Neuronal stem cell (in vitro differentiated cells): ENCODE data around the gene PTPRO.

ENCODE experiments used
- DNase-seq: peaks from one replicate; pipeline ENCODE4 v3.0.0-alpha.2; 2013; ENCODE audit warnings: low spot score
- H2AFZ ChIP-seq: one replicate; pipeline ENCODE4 v1.6.1; 2013; ENCODE audit warnings: mild to moderate bottlenecking, low read length, inconsistent platforms
- H2AK5ac ChIP-seq: 2 replicates; pipeline ENCODE4 v1.6.1; 2013; ENCODE audit warnings: low read depth, mild to moderate bottlenecking, inconsistent platforms, low read length, moderate library complexity, mixed read lengths
- H2BK120ac ChIP-seq: 2 replicates; pipeline ENCODE4 v1.6.1; 2013; ENCODE audit warnings: low read depth, mild to moderate bottlenecking, inconsistent platforms, low read length, moderate library complexity, mixed read lengths
- H2BK12ac ChIP-seq: one replicate; pipeline ENCODE4 v1.6.1; 2013; ENCODE audit warnings: low read length, inconsistent platforms
- H2BK15ac ChIP-seq: 2 replicates; pipeline ENCODE4 v1.6.1; 2013; ENCODE audit warnings: mild to moderate bottlenecking, low read length, inconsistent platforms, mixed read lengths
- H2BK5ac ChIP-seq: one replicate; pipeline ENCODE4 v1.6.1; 2013; ENCODE audit warnings: inconsistent platforms, mild to moderate bottlenecking, low read length, moderate library complexity
- H3K14ac ChIP-seq: one replicate; pipeline ENCODE4 v1.6.1; 2013; ENCODE audit warnings: low read length, inconsistent platforms
- H3K18ac ChIP-seq: 2 replicates; pipeline ENCODE4 v1.6.1; 2013; ENCODE audit warnings: low read length, inconsistent platforms
- H3K23ac ChIP-seq: 2 replicates; pipeline ENCODE4 v1.6.1; 2013; ENCODE audit warnings: low read depth, mild to moderate bottlenecking, mixed read lengths, low read length, inconsistent platforms; ENCODE audit not compliant: poor library complexity
- H3K27ac ChIP-seq: replicated peaks from 3 replicates; pipeline ENCODE4 v1.5.1; 2013; ENCODE audit warnings: low read length, inconsistent platforms
- H3K27me3 ChIP-seq, 3 experiments: 2 replicates each; pipeline ENCODE4 v1.6.1; 2013; ENCODE audit warnings: low read length in 3 of 3, mild to moderate bottlenecking in 2 of 3, inconsistent platforms in 1 of 3, low read depth in 1 of 3, mixed read lengths in 1 of 3, moderate library complexity in 1 of 3; ENCODE audit not compliant: control insufficient read depth in 3 of 3, insufficient read depth in 3 of 3
- H3K36me3 ChIP-seq, 2 donors: replicated peaks in 1 of 2; 2 replicates each; pipeline ENCODE4 v1.6.1; 2013; ENCODE audit warnings: low read length in 2 of 2; ENCODE audit not compliant: control insufficient read depth in 2 of 2, insufficient read depth in 2 of 2
- H3K4ac ChIP-seq: 2 replicates; pipeline ENCODE4 v1.6.1; 2013; ENCODE audit warnings: inconsistent platforms, mild to moderate bottlenecking, low read length, moderate library complexity
- H3K4me1 ChIP-seq, 2 donors: 1 replicate in 1 of 2; 2 replicates in 1 of 2; pipeline ENCODE4 v1.6.1; 2013; ENCODE audit warnings: low read length in 2 of 2, low read depth in 1 of 2; ENCODE audit not compliant: control insufficient read depth in 2 of 2, insufficient read depth in 1 of 2
- H3K4me2 ChIP-seq: one replicate; pipeline ENCODE4 v1.6.1; 2013; ENCODE audit warnings: mild to moderate bottlenecking, low read length, inconsistent platforms; ENCODE audit not compliant: insufficient read depth, poor library complexity, severe bottlenecking
- H3K4me3 ChIP-seq, 2 donors: 2 replicates each; pipeline ENCODE4 v1.5.1; 2013; ENCODE audit warnings: low read length in 2 of 2, mild to moderate bottlenecking in 2 of 2, inconsistent platforms in 1 of 2, moderate library complexity in 1 of 2
- H3K79me1 ChIP-seq: one replicate; pipeline ENCODE4 v1.6.1; 2013; ENCODE audit warnings: low read depth, mild to moderate bottlenecking, inconsistent platforms, low read length, moderate library complexity
- H3K9ac ChIP-seq: one replicate; pipeline ENCODE4 v1.6.1; 2013; ENCODE audit warnings: mild to moderate bottlenecking, low read depth, low read length, inconsistent platforms; ENCODE audit not compliant: poor library complexity
- H3K9me3 ChIP-seq, 2 donors: replicated peaks in 1 of 2; 2 replicates each; pipeline versions ENCODE3 to v1.6.1; 2013; ENCODE audit warnings: low read length in 2 of 2, mild to moderate bottlenecking in 2 of 2, inconsistent platforms in 1 of 2, low read depth in 1 of 2, mixed read lengths in 1 of 2, moderate library complexity in 1 of 2; ENCODE audit not compliant: control insufficient read depth in 2 of 2, insufficient read depth in 1 of 2
- H4K8ac ChIP-seq: one replicate; pipeline ENCODE4 v1.6.1; 2013; ENCODE audit warnings: low read depth, mild to moderate bottlenecking, inconsistent platforms, low read length, moderate library complexity
- H4K91ac ChIP-seq: one replicate; pipeline ENCODE4 v1.6.1; 2013; ENCODE audit warnings: low read length, low read depth, mild to moderate bottlenecking, inconsistent platforms; ENCODE audit not compliant: poor library complexity
- WGBS, 2 donors: extraction: QIAGEN DNeasy Blood & Tissue Kit; methylation state at CpG; one replicate each; pipeline ENCODE4 v1.1.7; 2013; ENCODE audit warnings: missing lambda C conversion rate in 2 of 2, mixed read lengths in 1 of 2; ENCODE audit not compliant: insufficient read length in 2 of 2, insufficient replicate concordance in 1 of 2; ENCODE audit errors: extremely low coverage in 2 of 2; 5-methylcytosine and 5-hydroxymethylcytosine counted together

The PTPRO gene

DNA sequence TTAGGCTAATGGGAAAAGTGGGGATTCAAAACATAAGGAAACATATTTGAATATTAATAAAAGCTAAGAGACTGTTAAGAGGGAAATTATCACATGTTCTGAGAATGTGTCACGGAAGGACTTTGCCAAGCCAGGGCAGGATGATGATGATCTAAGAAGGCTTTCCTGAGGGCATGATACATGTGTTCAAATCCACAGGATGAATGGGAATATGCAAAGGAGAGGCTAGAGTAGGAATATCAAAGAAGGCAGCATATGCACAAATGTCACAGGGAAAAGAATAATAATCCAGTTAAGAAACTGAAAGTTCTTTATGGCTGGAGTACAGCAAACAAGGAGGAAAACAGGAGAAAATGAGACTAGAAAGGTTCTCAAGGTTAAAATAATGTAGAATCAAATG, 107.0 kb downstream of the PTPRO start:
- Histone ChIP-seq H3K36me3 (no peaks in the 10 kb centered on the region), H3K27me3 (no peaks in the 10 kb centered on the region), H3K4me1 (no peaks in the 10 kb centered on the region), H4K91ac (no peak overlapping the region), H3K23ac (no peak overlapping the region), H3K27ac (no peak overlapping the region), H3K4ac (no peak overlapping the region), H2BK12ac (no peak overlapping the region), H2BK5ac (no peak overlapping the region), H2BK120ac (no peak overlapping the region), H2BK15ac (no peak overlapping the region), H3K4me3 (no peak overlapping the region), H4K8ac (no peak overlapping the region), H3K9ac (no peak overlapping the region), H3K79me1 (no peaks in the 10 kb centered on the region), H2AFZ (no peak overlapping the region), H3K4me2 (no peak overlapping the region), H3K14ac (no peak overlapping the region), H2AK5ac (no peak overlapping the region), H3K9me3 (no peaks in the 10 kb centered on the region), H3K18ac (no peak overlapping the region)
- WGBS, 2 donors = no CpG with 5 or more reads among the region's 1 CpG
- DNase-seq = no peak

DNA sequence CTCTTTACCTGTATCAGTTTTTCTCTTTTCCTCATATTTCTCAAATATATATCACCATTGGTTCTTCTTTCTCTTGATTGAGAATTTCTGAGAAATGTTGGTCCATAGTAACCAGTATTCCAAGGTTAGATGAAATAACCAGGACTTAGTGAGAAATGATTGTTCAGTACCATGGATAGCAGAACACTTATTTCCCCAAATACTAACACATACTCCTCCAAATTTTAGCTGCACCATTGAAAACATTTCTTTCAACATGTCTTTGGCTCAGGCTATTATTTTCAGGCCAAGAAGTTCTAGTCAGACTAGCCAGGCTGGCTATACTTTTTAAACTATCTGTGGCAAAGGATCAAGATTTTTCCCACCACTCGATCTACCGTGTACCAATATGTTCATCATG, 113.3 kb downstream of the PTPRO start:
- no peak for DNase-seq
- no peak overlapping the region for H3K18ac ChIP-seq
- no peak overlapping the region for H2BK5ac ChIP-seq
- H3K36me3 ChIP-seq = no peaks in the 10 kb centered on the region
- no peak overlapping the region for H4K8ac ChIP-seq
- H3K4me2 ChIP-seq = no peak overlapping the region
- H2BK120ac ChIP-seq = no peak overlapping the region
- no peak overlapping the region for H4K91ac ChIP-seq
- H2AFZ ChIP-seq = no peak overlapping the region
- no peak overlapping the region for H2BK15ac ChIP-seq
- H3K9ac ChIP-seq = no peak overlapping the region
- H3K14ac ChIP-seq = no peak overlapping the region
- H3K9me3 ChIP-seq = peaks cover 0 to 8% of the 10 kb centered on the region in 2 donors
- H2AK5ac ChIP-seq = no peak overlapping the region
- H3K23ac ChIP-seq = no peak overlapping the region
- WGBS, 2 donors = no CpG with 5 or more reads among the region's 2 CpGs
- H3K79me1 ChIP-seq = no peaks in the 10 kb centered on the region
- no peak overlapping the region for H2BK12ac ChIP-seq
- no peaks in the 10 kb centered on the region for H3K27me3 ChIP-seq
- no peaks in the 10 kb centered on the region for H3K4me1 ChIP-seq
- H3K4ac ChIP-seq = no peak overlapping the region
- H3K4me3 ChIP-seq = no peak overlapping the region
- no peak overlapping the region for H3K27ac ChIP-seq

DNA sequence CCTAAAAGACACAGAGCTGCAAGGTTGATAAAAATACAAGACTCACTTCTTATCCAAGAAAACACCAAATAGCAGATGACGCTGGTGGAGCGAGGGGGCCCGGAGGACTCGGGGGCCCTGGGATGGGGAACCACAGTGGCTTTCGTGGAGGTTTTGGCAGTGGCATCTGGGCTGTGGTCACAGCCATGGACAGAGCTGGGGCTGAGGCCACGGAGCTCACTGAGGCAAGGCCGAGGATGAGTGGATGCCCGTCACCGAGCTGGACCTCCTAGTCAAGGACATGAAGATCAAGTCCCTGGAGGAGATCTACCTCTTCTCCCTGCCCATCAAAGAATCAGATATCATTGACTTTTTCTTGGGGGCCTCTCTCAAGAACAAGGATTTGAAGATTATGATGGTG, 117.2 kb downstream of the PTPRO start:
- Histone ChIP-seq H3K9ac (no peak overlapping the region), H3K9me3 (peaks cover 0 to 8% of the 10 kb centered on the region in 2 donors), H3K23ac (no peak overlapping the region), H4K91ac (no peak overlapping the region), H2AFZ (no peak overlapping the region), H3K36me3 (no peaks in the 10 kb centered on the region), H2BK15ac (no peak overlapping the region), H3K4me2 (no peak overlapping the region), H3K14ac (no peak overlapping the region), H3K27ac (no peak overlapping the region), H2BK120ac (no peak overlapping the region), H3K4me1 (no peaks in the 10 kb centered on the region), H3K18ac (no peak overlapping the region), H4K8ac (no peak overlapping the region), H3K4me3 (no peak overlapping the region), H2BK5ac (no peak overlapping the region), H3K4ac (no peak overlapping the region), H2AK5ac (no peak overlapping the region), H2BK12ac (no peak overlapping the region), H3K79me1 (no peaks in the 10 kb centered on the region), H3K27me3 (no peaks in the 10 kb centered on the region)
- no peak for DNase-seq
- no CpG with 5 or more reads among the region's 9 CpGs for WGBS, 2 donors

DNA sequence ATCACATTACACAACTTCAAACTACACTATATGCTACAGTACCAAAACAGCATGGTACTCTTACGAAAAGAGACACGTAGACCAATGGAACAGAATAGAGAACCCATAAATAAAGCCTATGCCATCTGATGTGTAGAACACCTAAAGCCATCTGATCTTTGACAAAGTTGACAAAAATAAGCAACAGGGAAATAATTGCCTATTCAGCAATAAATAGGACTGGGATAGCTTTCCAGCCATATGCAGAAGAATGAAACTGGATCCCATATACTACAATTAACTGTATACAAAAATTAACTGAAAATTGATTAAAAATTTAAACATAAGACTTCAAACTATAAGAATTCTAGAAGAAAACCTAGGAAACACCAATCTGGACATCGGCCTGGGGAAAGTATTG, 120.7 kb downstream of the PTPRO start:
- Histone ChIP-seq H2BK15ac (no peak overlapping the region), H3K9ac (no peak overlapping the region), H2BK12ac (no peak overlapping the region), H3K27me3 (no peaks in the 10 kb centered on the region), H2AK5ac (no peak overlapping the region), H2BK120ac (no peak overlapping the region), H2AFZ (no peak overlapping the region), H4K91ac (no peak overlapping the region), H3K23ac (no peak overlapping the region), H3K4ac (no peak overlapping the region), H3K36me3 (no peaks in the 10 kb centered on the region), H3K14ac (no peak overlapping the region), H3K4me2 (no peak overlapping the region), H3K79me1 (no peaks in the 10 kb centered on the region), H3K4me1 (no peaks in the 10 kb centered on the region), H3K4me3 (no peak overlapping the region), H2BK5ac (no peak overlapping the region), H4K8ac (no peak overlapping the region), H3K9me3 (no peaks in the 10 kb centered on the region), H3K27ac (no peak overlapping the region), H3K18ac (no peak overlapping the region)
- DNase-seq = no peak
- WGBS, 2 donors = no CpG with 5 or more reads among the region's 3 CpGs
